ENCODE measurements around the gene TRIL.

The TRIL gene

GRCh38 chr7:28977881-28978280 lies 19.8 kb upstream of the TRIL start:
- ChIA-PET POLR2A (no interaction called here), CTCF (no interaction called here)
- TF ChIP-seq, protein P1, sequence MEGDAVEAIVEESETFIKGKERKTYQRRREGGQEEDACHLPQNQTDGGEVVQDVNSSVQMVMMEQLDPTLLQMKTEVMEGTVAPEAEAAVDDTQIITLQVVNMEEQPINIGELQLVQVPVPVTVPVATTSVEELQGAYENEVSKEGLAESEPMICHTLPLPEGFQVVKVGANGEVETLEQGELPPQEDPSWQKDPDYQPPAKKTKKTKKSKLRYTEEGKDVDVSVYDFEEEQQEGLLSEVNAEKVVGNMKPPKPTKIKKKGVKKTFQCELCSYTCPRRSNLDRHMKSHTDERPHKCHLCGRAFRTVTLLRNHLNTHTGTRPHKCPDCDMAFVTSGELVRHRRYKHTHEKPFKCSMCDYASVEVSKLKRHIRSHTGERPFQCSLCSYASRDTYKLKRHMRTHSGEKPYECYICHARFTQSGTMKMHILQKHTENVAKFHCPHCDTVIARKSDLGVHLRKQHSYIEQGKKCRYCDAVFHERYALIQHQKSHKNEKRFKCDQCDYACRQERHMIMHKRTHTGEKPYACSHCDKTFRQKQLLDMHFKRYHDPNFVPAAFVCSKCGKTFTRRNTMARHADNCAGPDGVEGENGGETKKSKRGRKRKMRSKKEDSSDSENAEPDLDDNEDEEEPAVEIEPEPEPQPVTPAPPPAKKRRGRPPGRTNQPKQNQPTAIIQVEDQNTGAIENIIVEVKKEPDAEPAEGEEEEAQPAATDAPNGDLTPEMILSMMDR (IDR thresholded peaks at IDR 0.05; ENCODE audit: control extremely low read depth, extremely low read depth, low read depth, missing control alignments), result no peak
- DNase-seq (ENCODE audit: extremely low spot score), result no peak

DNA sequence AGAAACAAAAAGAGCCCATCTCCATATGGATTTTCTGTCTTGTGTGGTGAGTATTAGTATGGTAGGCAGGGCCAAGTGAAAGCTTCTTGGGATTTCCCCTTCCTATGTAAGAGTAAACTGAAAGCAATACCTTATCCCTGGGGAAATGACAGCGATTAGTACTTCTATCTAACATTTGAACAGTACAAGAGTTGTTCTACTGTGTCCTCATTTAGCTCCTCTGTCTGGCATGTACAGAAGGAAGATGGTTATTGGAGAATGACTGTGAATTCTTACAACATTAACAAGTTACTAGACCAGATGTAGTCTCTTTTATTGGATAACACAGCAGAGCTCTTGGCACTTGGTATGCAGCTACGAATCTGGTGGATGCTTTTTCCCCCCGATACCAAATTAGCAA lies 17.9 kb upstream of the TRIL start:
- TF ChIP-seq, protein P1 (IDR thresholded peaks at IDR 0.05; ENCODE audit: control extremely low read depth, extremely low read depth, low read depth, missing control alignments), result no peak
- no peak for DNase-seq (ENCODE audit: extremely low spot score)
- ChIA-PET CTCF (interaction anchor here (0.6 to 0.8 kb wide), 2 partner anchors 49 to 86 kb away, joined by 3 read pairs; no protein-coding TSS in a partner anchor), POLR2A (no interaction called here)

DNA sequence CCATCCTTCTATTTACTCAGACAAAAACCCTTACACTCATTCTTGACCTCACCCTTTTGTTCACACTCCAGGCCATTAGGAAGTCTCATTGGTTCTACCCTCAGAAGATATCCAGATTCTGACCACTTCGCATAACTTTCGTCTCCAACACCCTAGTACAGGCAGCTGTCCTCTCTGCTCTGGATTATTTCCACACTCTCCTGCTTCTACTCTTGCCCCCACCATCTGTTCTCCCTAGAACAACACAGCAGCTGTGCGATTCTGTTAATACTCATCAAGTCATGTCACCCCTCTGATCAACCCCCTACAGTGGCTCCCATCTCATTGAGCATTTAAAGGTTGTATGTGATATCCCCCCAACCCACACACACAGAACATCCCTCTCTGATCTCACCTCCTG lies 15.5 kb upstream of the TRIL start:
- DNase-seq (ENCODE audit: extremely low spot score), result no peak
- TF ChIP-seq, protein P1 (IDR thresholded peaks at IDR 0.05; ENCODE audit: control extremely low read depth, extremely low read depth, low read depth, missing control alignments), result no peak
- ChIA-PET CTCF (no interaction called here), POLR2A (no interaction called here)

GRCh38 chr7:28964056-28964455 lies 5.9 kb upstream of the TRIL start:
- POLR2A ChIA-PET, result no interaction called here
- TF ChIP-seq, protein P1 (IDR thresholded peaks at IDR 0.05; ENCODE audit: control extremely low read depth, extremely low read depth, low read depth, missing control alignments), result no peak
- DNase-seq (ENCODE audit: extremely low spot score), result no peak
- CTCF ChIA-PET, result interaction anchor here (1.0 kb wide), 1 partner anchor 42 kb away, joined by 4 read pairs; no protein-coding TSS in a partner anchor

GRCh38 chr7:28961972-28962371 lies 3.8 kb upstream of the TRIL start:
- TF ChIP-seq, protein P1 (IDR thresholded peaks at IDR 0.05; ENCODE audit: control extremely low read depth, extremely low read depth, low read depth, missing control alignments), result no peak
- POLR2A ChIA-PET, result no interaction called here
- CTCF ChIA-PET, result interaction anchor here (0.8 to 1.5 kb wide), 4 partner anchors 33 to 145 kb away, joined by 3 to 6 read pairs (median 4); no protein-coding TSS in a partner anchor
- no peak for DNase-seq (ENCODE audit: extremely low spot score)

DNA sequence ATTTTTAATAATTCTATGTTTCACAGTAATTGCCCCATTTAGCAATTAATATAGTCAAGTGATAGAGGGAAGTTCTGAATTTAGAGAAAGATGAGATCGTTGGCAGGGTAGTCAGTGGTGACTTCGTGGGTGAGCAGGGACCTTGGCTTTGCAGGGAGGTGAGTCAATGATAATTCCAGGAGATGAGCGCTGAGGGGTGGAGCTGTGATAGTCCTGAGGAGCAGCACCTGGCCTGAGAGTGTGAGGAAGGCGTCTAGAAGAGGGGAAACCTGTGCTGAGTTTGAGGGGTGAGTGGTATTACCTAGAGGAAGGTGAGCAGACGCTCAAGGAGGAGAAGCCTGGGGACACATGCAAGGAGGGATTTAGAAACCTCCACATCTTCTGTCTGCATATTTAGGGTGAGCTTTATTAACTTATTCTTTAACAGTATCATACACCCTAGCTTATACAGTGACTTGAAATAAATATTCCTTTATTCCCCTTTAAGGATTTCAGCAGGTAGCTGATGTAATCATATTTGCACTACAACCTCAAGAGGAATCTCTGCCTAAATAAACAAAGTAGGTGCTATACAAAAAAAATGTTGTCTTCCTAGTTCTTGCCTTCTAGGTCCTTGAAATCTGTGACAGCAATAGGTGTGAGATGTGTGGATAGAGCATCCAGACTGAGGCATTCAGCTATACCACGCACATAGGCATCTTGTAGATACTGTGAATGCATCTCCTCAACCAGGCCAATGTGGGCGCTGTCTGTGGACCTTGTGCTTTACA lies 2.1 kb upstream of the TRIL start:
- CTCF ChIA-PET, result interaction anchor here (1.5 kb wide), 2 partner anchors 16 to 34 kb away, joined by 3 to 6 read pairs; no protein-coding TSS in a partner anchor
- TF ChIP-seq, protein P1 (IDR thresholded peaks at IDR 0.05; ENCODE audit: control extremely low read depth, extremely low read depth, low read depth, missing control alignments), result no peak

More for the DNA sequence above, 2.1 kb upstream of the TRIL start:
- POLR2A ChIA-PET, result no interaction called here
- no peak for DNase-seq (ENCODE audit: extremely low spot score)
